Smooth muscle cell (in vitro differentiated cells): ENCODE measurements around the gene CSF1. TPM values are rescaled to one million over a fixed set of nuclear protein-coding genes. Genes with fewer than 3 reads are reported as not detected.

Experiments used
- DNase-seq: peaks from one replicate; lab custom pipeline; 2025; ENCODE audit not compliant: unreplicated experiment; lab: John Stamatoyannopoulos, UW
- H2AFZ ChIP-seq: fragments of 200-600 bp; sonication (generic); 2 replicates; pipeline ENCODE4 v1.6.0; 2016; ENCODE audit warnings: antibody characterized with exemption, low read depth, mild to moderate bottlenecking
- H3F3A ChIP-seq: fragments of 200-600 bp; sonication (generic); 2 replicates; pipeline ENCODE4 v1.6.0; 2017; ENCODE audit warnings: antibody characterized with exemption, low read depth
- H3K27ac ChIP-seq: fragments of 200-600 bp; sonication (generic); 2 replicates; pipeline ENCODE4 v1.5.1; 2016; ENCODE audit warnings: low read depth, mild to moderate bottlenecking
- H3K27me3 ChIP-seq: fragments of 200-600 bp; sonication (generic); 2 replicates; pipeline ENCODE4 v1.6.1; 2016; ENCODE audit warnings: low read depth, mild to moderate bottlenecking
- H3K36me3 ChIP-seq: fragments of 200-600 bp; sonication (generic); 2 replicates; pipeline ENCODE4 v1.5.1; 2016; ENCODE audit warnings: low read depth
- H3K4me1 ChIP-seq: fragments of 200-600 bp; sonication (generic); 2 replicates; pipeline ENCODE4 v1.5.1; 2016; ENCODE audit warnings: low read depth
- H3K4me2 ChIP-seq: fragments of 200-600 bp; sonication (generic); 2 replicates; pipeline ENCODE4 v1.6.0; 2016; ENCODE audit warnings: mild to moderate bottlenecking
- H3K4me3 ChIP-seq: fragments of 200-600 bp; sonication (generic); 2 replicates; pipeline ENCODE4 v1.5.1; 2016; ENCODE audit warnings: mild to moderate bottlenecking
- H3K79me2 ChIP-seq: fragments of 200-600 bp; sonication (generic); 2 replicates; pipeline ENCODE4 v1.6.0; 2016; ENCODE audit warnings: low read depth, mild to moderate bottlenecking
- H3K9ac ChIP-seq: fragments of 200-600 bp; sonication (generic); 2 replicates; pipeline ENCODE4 v1.6.0; 2016; ENCODE audit warnings: low read depth
- H3K9me3 ChIP-seq: fragments of 200-600 bp; sonication (generic); replicated peaks from 2 replicates; pipeline ENCODE4 v1.5.1; 2016; ENCODE audit warnings: low read depth
- H4K20me1 ChIP-seq: fragments of 200-600 bp; sonication (generic); 2 replicates; pipeline ENCODE4 v1.6.0; 2016; ENCODE audit warnings: low read depth
- WGBS: methylation state at CpG from one replicate; pipeline ENCODE4 v1.1.7; 2016; ENCODE audit warnings: low lambda C conversion rate; 5-methylcytosine and 5-hydroxymethylcytosine counted together
- polyA plus RNA-seq: library from polyadenylated mRNA; unstranded; fragments of >200 nt; fragmentation: Nextera tagmentation; extraction: Ambion mirVana; gene quantifications from 2 replicates; pipeline ENCODE4 v1.2.1, GENCODE V29; 2016
- total RNA-seq: library from RNA; depleted of rRNA; stranded (reverse); fragments of >200 nt; gene quantifications from 2 replicates; pipeline ENCODE4 v1.2.3, GENCODE V29; 2014
- TF ChIP-seq, protein P1 (sequence below): fragments of 200-600 bp; sonication (generic); IDR thresholded peaks from 2 replicates; pipeline ENCODE4 v1.5.1; 2017; ENCODE audit warnings: borderline replicate concordance, mild to moderate bottlenecking, antibody characterized with exemption; ENCODE audit not compliant: insufficient read depth, poor library complexity, severe bottlenecking

The CSF1 gene
- total and polyA plus RNA-seq, 2 experiments from 2014 or later, result 22.4 to 30.9 TPM

DNA sequence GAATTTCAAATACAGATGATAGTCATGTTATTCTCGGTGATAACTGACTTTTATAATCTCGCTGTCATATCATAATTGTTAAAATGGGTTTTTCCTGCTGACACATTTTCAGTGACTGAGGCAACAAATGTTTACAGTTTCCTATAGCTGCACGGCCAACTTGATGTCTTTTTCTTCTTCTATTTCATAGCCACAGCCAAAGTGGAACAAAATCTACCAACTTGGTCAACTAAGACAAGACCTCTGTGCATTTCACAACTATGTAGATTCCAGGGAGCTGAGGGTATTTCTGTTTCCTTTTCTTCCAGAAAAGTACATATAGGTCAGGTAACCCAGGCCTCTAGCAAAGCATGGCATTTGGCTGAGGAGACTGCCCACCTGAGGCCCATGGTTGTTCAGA lies 63.5 kb downstream of the CSF1 start:
- no peaks in the 10 kb centered on the region for H3F3A ChIP-seq
- WGBS, result 94% methylated on average over 3 of the region's 3 CpGs
- H4K20me1 ChIP-seq, result no peaks in the 10 kb centered on the region
- H3K36me3 ChIP-seq, result no peaks in the 10 kb centered on the region
- DNase-seq, result no peak
- no peak overlapping the region for H3K4me3 ChIP-seq
- H3K9me3 ChIP-seq, result no peaks in the 10 kb centered on the region
- no peaks in the 10 kb centered on the region for H3K79me2 ChIP-seq
- no peak overlapping the region for H3K4me2 ChIP-seq
- H2AFZ ChIP-seq, result no peak overlapping the region
- no peaks in the 10 kb centered on the region for H3K27me3 ChIP-seq
- no peaks in the 10 kb centered on the region for H3K4me1 ChIP-seq
- H3K27ac ChIP-seq, result no peak overlapping the region
- H3K9ac ChIP-seq, result no peak overlapping the region
- TF ChIP-seq, protein P1, sequence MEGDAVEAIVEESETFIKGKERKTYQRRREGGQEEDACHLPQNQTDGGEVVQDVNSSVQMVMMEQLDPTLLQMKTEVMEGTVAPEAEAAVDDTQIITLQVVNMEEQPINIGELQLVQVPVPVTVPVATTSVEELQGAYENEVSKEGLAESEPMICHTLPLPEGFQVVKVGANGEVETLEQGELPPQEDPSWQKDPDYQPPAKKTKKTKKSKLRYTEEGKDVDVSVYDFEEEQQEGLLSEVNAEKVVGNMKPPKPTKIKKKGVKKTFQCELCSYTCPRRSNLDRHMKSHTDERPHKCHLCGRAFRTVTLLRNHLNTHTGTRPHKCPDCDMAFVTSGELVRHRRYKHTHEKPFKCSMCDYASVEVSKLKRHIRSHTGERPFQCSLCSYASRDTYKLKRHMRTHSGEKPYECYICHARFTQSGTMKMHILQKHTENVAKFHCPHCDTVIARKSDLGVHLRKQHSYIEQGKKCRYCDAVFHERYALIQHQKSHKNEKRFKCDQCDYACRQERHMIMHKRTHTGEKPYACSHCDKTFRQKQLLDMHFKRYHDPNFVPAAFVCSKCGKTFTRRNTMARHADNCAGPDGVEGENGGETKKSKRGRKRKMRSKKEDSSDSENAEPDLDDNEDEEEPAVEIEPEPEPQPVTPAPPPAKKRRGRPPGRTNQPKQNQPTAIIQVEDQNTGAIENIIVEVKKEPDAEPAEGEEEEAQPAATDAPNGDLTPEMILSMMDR, result no peak

DNA sequence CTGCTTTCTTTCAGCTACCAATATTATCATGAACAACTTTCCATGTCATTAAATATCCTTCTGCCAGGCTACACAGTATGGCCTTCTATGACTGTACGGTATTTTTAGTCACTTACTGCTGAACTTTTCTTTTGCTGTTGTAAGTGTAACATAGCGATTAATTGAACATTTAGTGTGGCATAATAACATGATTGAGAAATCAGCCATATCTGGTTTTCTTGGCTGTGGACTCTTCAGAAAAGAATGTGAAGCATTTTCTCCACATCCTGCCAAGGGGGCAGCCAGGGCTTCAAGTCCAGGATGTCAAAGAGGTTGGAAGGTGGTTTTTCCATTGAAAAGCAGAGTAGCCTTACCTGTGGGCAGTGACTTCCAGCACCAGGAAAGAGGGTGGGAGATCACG lies 65.1 kb downstream of the CSF1 start:
- 60% methylated on average over 3 of the region's 3 CpGs for WGBS
- no peak for DNase-seq
- Histone ChIP-seq H3K9me3 (no peaks in the 10 kb centered on the region), H3K4me1 (no peaks in the 10 kb centered on the region), H3K79me2 (no peaks in the 10 kb centered on the region), H2AFZ (no peak overlapping the region), H3K27ac (no peak overlapping the region), H3K4me2 (peak overlapping the region; percentile 14), H3K9ac (no peak overlapping the region), H3F3A (no peaks in the 10 kb centered on the region), H4K20me1 (no peaks in the 10 kb centered on the region), H3K36me3 (no peaks in the 10 kb centered on the region), H3K4me3 (no peak overlapping the region), H3K27me3 (no peaks in the 10 kb centered on the region)
- TF ChIP-seq, protein P1, result no peak

DNA sequence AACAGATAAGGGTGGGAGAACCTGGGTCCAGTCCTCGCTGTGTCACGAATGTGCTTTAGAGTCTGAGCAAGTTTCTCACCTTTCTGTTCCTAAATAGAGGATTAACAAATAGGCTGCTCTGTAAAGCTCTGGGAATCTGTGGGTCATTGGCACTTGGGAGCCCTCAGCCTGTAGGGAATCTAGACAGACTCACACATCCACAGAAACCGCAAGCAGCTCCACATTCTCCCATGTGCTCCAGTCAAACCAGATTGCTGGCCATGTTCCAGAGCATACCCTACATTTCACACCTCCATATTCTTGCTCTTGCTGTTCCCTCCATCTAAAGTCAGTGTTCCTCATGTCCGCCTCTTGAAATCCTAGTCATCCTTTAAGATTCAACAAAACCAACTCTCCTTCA lies 66.1 kb downstream of the CSF1 start:
- no peaks in the 10 kb centered on the region for H3F3A ChIP-seq
- no peaks in the 10 kb centered on the region for H3K36me3 ChIP-seq
- H3K4me3 ChIP-seq, result no peak overlapping the region
- no peaks in the 10 kb centered on the region for H3K4me1 ChIP-seq
- H4K20me1 ChIP-seq, result no peaks in the 10 kb centered on the region
- no peak overlapping the region for H3K27ac ChIP-seq
- H3K79me2 ChIP-seq, result no peaks in the 10 kb centered on the region
- TF ChIP-seq, protein P1, result no peak
- 99% methylated on average over 4 of the region's 4 CpGs for WGBS
- no peaks in the 10 kb centered on the region for H3K27me3 ChIP-seq
- no peak overlapping the region for H3K4me2 ChIP-seq
- no peak overlapping the region for H3K9ac ChIP-seq
- no peaks in the 10 kb centered on the region for H3K9me3 ChIP-seq
- DNase-seq, result no peak
- H2AFZ ChIP-seq, result no peak overlapping the region

GRCh38 chr1:109977225-109977624 lies 66.6 kb downstream of the CSF1 start:
- Histone ChIP-seq H3K4me3 (no peak overlapping the region), H3K4me2 (no peak overlapping the region), H3K9me3 (no peaks in the 10 kb centered on the region), H4K20me1 (no peaks in the 10 kb centered on the region), H3K9ac (no peak overlapping the region), H3K27me3 (no peaks in the 10 kb centered on the region), H3K79me2 (no peaks in the 10 kb centered on the region), H3K36me3 (no peaks in the 10 kb centered on the region), H3F3A (no peaks in the 10 kb centered on the region), H3K27ac (no peak overlapping the region), H3K4me1 (no peaks in the 10 kb centered on the region), H2AFZ (no peak overlapping the region)
- WGBS, result 95% methylated on average over 8 of the region's 8 CpGs
- no peak for DNase-seq
- TF ChIP-seq, protein P1, result no peak
